ENCODE measurements around the gene DELE1.

Gene DELE1, protein sequence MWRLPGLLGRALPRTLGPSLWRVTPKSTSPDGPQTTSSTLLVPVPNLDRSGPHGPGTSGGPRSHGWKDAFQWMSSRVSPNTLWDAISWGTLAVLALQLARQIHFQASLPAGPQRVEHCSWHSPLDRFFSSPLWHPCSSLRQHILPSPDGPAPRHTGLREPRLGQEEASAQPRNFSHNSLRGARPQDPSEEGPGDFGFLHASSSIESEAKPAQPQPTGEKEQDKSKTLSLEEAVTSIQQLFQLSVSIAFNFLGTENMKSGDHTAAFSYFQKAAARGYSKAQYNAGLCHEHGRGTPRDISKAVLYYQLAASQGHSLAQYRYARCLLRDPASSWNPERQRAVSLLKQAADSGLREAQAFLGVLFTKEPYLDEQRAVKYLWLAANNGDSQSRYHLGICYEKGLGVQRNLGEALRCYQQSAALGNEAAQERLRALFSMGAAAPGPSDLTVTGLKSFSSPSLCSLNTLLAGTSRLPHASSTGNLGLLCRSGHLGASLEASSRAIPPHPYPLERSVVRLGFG

DNA sequence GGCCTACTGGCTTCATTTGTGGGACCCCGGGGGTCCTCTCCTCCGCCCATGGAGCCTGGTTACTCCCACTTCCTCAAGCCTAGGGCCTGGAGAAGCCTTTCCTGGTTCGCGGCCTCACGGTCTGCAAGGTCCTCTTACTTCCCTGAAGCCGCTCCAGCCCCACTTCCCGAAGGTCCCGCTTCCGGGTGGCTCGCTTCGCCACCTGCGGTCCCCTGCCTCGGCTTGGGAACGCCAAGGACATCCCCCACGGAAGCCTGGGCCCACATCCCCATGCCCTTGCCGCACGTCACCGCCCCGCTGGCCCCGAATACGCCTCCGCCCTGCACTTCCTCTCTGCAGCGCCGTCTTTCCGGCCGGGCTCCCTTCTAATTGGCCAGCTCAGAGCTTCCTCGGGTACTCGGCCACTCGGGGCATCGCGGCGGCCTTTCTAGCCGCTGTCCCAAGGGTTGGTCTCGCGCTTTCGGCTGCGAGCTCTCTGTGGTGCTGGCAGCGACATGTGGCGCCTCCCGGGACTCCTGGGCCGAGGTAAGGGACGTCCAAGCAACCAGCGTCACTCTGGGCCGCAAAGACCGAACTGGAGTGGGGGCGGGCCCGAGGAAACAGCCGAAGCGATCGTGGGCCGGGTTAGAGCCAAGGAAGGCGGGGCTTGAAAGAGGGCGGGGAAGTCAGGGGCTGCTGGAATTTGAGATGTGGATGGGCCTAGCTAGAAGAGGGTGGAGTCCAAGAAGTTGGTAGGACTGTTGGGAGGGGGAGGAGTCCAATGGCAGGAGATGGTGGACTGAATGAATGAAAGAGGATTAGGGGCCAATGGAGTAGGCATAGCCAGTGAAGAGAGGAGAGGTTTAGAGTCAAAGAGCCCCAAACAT is at the start of gene DELE1:
Gene DELE1 (plus strand): TSS at position 424 of the 866 bp plus-strand sequence. CDS start 71 bp downstream, at position 495.
- DNase-seq = peak; percentile 88

DNA sequence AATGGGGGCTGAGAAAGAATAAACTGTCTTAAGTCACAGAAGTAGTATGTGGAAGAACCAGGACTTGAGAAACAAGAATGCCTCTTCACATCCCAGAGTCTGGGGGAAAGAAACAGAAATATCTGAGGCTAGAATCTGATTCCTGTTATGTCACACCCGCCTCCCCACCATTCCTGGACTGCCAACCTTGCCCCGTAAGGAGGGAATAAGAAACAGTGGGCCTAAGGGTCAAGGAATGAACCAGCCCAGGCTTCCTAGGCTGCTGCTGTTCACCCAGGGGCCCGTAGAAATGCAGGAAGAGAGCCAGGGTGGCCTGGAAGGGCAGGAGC is 49.8 kb upstream of the DELE1 start:
- no peak for DNase-seq

DNA sequence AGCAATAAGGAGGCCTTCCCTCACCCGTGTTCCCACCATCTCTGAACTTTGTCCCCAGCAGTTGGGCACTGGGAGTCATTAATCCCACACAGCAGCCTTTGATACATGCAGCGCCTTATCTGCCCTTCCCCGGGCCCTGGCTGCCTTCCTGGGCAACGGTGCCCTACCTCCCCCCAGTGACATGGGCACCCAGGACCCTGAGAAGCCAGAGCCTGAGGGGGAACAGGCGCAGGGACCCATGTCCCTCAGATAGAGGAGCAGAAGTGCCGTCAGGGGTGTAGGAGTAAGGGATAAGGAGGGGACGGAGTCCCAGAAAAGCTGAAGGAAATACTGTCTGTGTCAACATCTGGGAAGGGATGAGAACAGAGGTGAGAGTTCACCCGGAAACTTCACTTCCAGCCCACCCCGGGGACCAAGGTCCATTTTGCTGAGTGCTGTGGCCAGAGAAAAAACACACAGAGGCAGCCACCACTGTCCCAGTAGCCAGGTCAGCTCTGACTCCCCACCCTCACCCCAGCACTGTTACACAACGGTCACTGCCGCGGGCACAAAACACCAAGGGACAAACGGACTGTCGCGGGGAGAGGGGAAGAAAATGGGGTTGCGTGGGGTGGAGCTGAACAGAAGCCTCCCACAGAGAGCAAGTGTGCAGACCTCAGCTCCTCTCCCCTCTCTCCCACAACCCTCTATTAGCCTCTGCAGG is 49.3 kb upstream of the DELE1 start:
- DNase-seq = no peak

DNA sequence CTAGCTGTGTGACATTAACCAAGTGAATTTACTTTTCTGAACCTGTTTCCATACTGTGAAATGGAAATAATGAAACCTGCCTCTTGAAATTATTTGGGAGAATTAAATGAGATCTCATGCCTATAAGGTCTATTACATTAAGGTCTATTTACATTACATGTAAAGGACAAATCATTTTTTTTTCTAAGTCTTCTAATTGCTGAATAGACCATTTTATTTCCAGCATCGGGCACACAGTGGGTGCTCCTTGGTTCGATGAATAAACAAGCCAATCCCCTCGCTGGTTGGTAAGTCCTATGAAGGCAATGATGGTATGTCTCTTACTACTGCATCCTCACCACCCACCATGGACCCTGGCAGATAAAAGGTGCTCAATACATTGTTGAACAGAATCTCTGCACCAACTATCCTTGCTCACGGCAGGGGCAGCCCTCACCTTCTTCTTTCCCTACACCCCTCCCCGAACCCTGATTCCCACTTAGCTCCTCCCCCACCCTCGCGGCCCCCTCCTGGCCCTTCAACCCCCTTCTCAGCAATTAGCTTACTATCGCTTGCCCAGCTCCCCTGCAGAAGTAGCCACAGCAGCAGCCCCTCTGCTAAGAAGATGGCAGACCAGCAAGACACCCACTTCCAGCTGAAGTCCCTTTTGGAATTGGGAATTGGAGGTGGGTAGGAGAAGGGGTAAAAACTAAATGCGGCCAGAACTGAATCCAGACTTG is 48.5 kb upstream of the DELE1 start:
- no peak for DNase-seq

DNA sequence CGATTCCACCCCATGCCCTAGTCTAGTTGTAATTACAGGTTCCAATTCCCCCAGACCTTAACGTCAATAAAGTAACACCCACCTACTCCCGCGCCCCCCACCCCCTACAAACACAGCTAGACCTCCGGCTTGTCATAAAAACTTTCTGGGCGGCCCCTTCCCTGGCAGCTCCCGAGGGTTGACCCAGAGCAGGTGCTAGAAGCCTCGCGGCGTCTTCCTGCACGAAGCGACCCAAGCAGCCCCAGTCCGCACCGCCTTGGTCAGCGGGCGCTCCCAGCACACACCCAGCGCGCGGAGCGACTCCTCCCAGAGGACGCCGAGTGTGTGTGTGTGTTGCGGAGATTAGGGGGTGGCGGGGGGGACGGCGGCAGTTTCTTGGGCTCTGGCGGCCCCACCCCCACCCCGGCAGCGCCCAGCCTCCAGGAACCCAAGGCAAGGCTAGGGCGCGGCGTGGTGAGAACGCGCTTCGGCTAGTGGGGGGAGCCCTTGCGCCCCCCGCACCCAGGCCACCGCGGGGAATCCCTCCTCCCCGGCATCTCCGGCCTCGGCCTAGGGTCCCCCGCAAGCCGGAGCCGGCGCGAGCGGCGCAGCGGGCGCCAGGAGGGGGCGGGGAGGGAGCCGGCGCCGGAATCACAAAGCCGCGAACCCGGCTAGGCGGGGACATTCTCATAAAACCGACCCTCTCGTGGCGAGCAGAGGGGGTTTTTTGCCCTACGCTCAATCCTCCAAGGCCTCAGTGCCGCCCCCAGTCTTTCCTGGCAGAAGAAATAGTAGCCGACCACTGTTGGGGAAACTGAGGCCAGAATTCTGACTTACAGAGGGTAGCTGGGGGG is 47.7 kb upstream of the DELE1 start:
- no peak for DNase-seq

DNA sequence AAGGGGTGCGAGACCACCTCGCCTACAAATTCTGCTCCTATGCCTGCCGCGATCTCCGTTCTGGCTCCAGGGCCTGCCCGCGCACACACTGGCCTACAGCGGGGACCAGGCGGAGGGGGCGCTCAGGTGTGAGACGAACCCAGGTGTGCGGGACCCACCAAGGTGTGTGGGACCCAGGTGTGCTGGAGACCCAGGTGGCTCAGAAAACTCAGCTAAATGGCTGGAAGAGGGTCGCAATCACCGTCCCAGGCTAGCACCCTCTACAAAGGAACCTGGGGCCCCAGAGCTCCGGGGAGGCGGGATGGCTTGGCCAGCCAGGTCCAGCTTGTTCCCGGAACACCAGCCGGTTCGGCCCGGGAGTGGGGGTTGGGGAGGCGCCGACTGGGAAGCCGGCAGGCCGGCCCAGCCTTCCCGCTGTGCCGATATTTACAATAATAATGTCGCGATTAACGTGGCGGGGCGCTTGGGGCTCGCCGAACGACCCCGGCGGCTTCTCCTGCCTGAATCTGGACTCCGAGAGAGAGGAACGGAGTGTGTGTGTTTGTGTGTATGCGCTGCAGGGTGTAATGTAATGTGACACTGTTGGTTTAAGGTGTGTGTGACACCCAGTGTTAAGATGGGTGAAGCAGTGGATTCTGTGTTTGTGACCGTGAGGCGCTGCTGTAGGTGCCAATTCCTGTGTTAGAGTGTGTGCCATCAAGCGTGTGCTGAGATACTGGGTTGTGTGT is 46.9 kb upstream of the DELE1 start:
- DNase-seq = no peak

DNA sequence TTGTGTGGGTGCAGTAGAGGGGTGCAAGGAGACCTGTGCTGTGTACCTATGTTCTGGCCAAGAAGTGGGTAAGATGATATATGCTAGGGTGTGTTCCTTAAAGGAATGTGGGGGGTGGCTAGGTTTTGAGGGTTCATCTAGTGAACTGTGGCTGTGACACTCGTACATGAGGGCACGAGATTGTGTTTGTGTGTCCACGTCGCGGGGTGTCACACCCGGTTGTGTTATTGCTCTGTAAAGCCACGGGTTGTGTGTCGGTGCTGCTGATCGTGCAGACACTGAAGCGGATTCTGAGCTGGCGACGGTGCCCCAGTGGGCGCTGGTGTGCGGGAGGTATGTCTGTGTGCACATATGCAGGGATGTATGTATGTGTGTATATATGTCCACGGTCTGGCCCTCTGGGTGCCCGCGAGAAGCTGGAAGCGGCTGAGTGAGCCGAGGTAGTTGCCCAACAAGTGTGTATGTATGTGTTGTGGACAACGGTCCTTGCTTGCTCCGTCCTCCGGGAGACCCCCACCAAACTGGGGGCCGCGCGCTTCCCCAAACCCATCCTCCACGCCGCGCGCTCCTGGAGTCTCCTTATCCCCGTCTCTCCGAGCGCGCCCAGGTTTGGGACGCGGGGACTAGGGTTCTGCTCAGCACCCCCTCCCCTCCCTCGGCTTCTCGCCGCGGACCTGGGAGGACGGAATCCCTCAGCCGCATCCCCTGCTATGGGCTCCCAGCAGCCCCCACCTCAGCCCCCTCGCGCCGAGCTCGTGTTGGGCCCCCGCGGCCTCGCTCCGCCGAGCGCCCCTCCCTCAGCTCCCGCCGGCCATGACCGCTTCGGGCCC is 46.1 kb upstream of the DELE1 start:
- peak; percentile 29 for DNase-seq

DNA sequence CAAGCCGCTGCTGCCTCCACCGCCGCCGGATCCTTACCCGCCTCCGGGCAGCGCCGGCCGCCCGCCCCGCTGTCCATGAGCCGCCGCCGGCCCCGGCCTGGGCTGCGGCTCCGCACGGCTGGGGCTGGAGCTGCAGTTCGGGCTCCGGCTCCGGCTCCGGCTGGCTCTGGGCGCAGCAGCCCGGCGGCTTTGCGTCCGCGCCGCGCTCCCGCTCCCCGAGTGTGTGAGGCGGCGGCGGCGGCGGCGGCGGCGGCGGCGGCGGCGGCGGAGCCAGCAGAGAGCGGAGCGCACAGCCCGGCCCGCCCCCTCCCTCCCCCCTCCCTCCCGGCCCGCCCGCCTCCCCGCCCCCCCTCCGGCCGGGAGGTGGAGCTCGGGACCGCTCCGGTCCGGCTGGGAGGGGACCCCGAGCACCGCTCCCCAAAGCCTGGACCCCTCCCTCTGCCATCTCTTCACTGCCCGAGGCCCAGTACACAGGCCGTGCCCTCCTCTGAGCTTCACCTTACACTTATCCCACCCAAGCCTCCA is 45.4 kb upstream of the DELE1 start, which contains the start of gene PCDH1:
Gene PCDH1 (minus strand): TSS at position 225 of the 525 bp plus-strand sequence. CDS start 148 bp downstream, at position 77.
- DNase-seq = no peak

DNA sequence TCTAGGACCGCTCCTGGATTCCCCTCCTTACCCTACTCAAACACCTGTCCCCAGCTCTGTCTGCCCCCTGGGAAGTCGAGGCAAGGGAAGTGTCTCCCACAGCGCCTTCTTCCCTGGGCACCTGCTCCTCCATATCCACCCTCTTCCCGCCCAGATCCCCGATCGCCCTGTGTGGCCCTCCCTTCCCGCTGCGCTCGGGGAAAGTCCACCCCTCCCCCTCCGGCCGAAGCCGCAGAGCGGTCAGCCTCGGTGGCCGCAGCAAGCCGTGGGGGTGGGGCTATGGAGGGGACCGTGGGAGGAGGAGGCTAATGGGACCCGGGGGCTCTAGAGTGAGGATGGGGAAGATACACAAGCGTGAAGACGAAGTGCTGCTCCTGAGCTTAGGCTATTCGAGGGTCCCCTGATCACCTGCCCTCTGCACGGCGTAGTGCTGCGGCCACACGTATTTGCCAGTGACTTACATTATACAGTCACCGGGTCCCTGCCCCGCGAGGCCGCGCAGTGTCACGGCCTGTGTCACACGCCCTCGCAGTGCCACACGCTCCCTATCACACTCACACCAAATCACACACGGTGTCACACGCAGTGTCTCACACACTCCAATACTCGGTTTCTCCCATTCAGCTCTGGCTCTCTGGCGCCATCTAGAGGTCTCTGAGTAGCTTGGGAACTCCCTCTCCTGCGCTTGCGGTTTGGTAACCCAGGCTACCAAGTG is 44.8 kb upstream of the DELE1 start:
- DNase-seq = peak; percentile 87

DNA sequence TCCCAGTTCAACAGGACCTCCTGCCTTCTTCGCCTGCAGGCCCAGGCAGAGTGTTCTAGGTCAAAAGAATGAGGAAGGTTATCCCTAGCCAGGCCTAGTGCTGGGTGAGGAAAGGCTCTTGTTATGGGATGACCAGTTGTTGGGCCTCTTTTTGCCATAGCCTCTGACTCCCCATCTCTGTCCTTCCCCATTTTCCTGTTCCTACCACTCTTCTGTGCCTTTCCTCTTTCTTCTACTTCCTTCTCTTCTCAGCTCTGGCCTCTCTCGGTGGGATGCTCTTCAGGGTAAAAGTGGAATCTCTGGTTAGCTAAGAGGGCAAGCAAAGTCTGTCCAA is 44.3 kb upstream of the DELE1 start:
- DNase-seq = no peak

DNA sequence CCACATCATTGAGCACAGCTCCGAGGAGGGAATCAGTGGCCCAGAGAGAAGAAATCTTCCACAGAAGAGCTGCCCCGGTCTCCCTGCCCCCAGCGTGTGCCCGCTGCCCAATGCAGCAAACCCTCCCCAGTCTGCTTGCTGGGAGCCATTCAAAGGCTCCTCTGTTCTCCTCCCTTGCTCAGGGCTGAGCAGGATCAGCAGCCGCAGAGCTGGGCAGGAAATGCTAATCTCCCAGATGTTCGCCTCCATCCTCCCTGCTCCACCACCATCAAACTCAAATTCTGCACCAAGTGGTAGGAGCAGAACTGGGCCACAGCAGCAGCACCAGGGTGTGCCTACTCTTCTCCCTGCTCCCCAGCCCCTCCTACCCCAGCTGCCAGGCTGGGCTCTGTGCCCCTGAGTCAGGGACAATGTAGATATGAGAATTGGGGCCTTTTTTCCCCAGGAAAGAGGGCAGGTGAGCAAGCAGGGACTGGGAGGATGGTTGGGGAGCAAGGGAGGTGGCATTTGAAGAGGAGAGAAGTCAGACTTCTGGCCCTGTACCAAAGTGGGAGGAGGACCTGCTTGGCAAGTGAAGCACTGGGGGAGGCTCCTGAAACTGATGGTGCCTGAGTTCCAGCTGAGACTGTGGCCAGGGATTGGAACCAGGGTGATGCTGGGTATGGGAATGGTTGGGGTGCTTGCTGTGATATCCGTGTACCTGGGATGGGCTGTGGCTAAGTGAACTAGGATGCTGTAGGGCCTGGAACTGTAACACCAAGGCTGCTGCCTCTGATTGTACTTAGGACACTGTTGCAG is 43.5 kb upstream of the DELE1 start:
- DNase-seq = no peak

DNA sequence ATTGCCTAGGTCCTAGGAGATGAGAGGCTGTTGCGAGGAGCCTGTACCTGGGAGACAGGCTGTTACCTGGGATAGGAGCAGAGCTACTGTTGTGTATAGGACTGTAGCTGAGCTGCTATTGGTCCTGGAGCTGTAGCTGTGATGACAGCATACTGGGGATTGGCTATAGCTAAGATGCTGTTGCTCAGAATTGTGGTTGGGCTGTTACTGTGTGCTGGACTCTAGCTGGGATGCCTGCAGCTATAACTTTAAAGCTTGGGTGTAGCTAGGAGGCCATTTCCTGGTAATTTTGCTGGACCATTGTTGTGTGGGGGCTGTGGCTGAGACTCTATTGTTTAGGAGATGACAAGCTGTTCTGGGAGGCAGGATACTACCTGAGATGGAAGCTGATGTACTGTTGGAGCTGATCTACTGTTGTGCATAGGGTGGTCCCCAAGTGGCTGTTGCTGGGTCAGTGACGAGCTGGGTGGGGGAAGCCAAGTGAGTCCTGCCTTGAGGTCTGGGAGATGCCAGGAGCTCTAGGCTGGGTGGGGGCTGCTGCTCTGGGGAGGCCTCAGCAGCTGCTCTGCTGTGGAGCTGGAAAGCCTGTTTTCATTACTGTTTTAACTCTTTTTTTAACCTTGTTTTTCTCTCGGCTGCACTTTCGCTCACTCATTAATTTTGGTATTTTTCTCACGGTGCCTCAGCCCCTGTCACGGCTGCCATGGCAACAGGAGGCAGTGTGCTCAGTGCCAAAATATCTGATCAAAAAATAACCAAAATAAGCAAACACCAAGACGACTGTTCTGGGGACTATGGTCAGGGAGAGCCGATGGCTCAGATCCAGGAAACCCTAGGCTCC is 42.5 kb upstream of the DELE1 start:
- DNase-seq = no peak

DNA sequence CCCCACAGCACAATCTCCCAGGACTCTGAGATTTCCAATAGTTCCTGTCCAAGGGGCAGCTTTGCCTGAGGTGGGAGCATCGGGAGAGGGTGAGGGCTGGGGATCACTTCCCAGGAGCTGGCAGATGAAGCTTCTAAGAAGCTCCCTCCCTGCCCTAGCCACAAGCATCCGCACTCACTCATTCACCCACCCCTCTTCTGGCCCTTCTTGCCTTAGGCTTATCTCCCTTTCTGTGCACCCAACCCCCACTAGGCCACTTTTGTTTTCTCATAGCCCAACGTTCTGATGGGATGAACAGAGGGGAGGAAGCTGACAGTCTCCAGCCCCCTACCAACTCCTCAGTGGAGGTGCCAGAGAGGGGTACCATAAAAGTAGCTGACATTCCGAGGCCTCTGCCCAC is 41.8 kb upstream of the DELE1 start:
- DNase-seq = no peak

DNA sequence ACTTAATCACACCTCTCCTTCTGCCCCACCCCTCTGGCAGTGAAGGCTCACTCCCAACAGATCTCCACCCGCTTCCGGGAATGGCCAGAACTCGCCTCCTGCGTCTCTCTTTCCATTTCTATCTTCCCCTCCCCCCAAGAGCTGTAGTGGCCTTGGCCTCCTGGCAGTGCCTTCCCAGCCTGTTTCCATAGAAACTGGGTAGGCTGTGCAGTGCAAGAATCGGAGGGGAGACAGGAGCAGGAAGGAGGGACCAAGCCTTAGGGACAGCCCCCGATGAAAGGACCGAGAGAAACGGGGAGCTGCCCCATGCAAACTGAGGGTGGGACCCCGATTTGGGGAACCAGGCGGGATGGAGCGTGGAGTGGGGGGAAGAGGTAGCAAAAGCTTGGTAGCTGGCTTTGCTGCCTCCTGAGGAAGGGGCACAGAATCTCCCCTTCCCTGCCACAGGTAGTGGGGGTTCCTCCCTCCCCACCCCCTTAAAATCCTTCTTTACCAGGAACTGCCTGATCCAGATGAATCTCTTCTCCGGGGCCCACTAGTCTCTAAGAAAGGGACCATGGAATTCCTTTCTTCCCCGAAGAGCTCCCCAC is 41.0 kb upstream of the DELE1 start:
- no peak for DNase-seq

DNA sequence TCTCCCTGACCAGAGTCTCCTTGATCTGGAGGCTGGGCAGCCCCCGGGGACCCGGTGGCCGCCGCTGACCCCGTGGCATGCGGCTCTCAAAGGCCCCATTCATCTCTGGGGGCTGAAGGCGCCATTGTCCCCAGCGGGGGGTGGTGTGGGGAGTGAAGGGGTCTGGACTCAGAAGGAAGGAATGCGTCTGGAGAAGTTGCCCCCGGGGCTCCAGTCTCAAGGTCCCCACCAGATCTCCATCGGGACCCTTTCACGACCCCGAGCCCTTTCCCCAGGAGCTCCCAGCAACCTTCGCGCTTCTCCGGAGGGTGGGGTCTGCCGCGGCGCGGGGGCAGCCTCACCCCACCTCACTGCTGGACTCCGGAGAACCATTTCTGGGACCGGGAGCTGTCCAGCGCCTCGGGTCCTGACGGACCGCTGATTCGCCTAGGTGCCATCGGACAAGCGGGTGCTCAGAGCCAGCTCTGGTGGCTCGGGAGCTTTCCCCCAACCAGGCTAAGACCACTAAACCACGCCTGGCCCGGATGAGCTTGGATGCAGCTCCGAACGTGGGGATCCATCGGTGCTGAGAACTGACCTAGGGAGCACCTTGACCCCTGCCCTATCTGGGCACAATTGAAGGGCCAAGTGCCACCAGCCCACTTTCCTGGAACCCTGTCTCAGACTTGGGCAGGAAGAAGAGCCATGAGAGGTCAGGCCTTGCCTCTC is 40.3 kb upstream of the DELE1 start:
- DNase-seq = no peak

DNA sequence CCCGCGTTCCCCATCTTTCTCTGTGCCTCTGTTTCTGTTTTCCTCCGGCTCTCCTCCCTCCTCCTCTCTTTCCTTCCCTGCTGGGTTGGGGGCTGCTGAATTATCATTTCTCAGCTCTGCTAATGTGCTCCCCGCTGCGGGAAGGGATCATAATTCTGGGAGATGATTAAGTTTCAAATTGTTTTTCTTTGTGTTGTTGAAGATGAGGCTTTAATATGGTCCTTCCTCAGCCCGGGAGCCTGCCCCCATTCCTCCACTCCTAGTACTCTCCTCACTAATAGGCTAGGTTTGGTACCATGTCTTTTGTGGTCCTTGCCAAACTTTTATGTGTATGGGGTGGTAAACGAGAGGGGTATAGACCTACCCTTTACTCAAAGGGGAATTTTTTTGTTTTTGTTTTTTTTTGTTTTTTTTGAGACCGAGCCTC is 39.8 kb upstream of the DELE1 start:
- no peak for DNase-seq
